H1 (cell line): Measurements from ENCODE around the gene CELF5. TPM values are rescaled to one million over a fixed set of nuclear protein-coding genes. Genes with fewer than 3 reads are reported as not detected.

Experiments used
- CTCF ChIA-PET: fragments of 300-600 bp; sonication (Branson Sonifier 250); formaldehyde crosslinking; loops from one replicate; lab custom pipeline; 2021; ENCODE audit not compliant: partially characterized antibody; lab: Charles Lee
- POLR2A ChIA-PET: fragments of 300-600 bp; sonication (Branson Sonifier 250); formaldehyde crosslinking; loops from one replicate; lab custom pipeline; 2021; ENCODE audit warnings: inconsistent platforms; ENCODE audit not compliant: partially characterized antibody; lab: Charles Lee
- DNase-seq, 2 experiments: peaks; one replicate each; pipeline versions ENCODE4 v3.0.0 to v3.0.0-alpha.2; 2010 to 2022; ENCODE audit warnings: low spot score in 2 of 2, low read depth in 1 of 2, mixed read lengths in 1 of 2
- FAIRE-seq: peaks from 2 replicates; lab custom pipeline; 2011; peaks lifted over from hg19 to GRCh38; lab: Jason Lieb, UNC
- H2AFZ ChIP-seq: 2 replicates; pipeline ENCODE4 v1.8.1; 2012; ENCODE audit warnings: low read length, inconsistent platforms
- H2AK5ac ChIP-seq: 2 replicates; pipeline ENCODE4 v1.6.1; 2013; ENCODE audit warnings: low read depth, low read length
- H2BK120ac ChIP-seq: replicated peaks from 2 replicates; pipeline ENCODE3; 2013; ENCODE audit warnings: low read depth, low read length, inconsistent platforms
- H2BK12ac ChIP-seq: 2 replicates; pipeline ENCODE4 v1.6.1; 2013; ENCODE audit warnings: low read depth, low read length
- H2BK15ac ChIP-seq: 2 replicates; pipeline ENCODE4 v1.6.1; 2013; ENCODE audit warnings: low read length
- H2BK20ac ChIP-seq: 2 replicates; pipeline ENCODE4 v1.6.1; 2013; ENCODE audit warnings: low read length
- H2BK5ac ChIP-seq: 2 replicates; pipeline ENCODE4 v1.6.1; 2013; ENCODE audit warnings: low read depth, low read length
- H3K14ac ChIP-seq: 2 replicates; pipeline ENCODE4 v1.6.1; 2013; ENCODE audit warnings: inconsistent platforms; ENCODE audit not compliant: insufficient read length
- H3K18ac ChIP-seq: 2 replicates; pipeline ENCODE4 v1.6.1; 2013; ENCODE audit warnings: low read length; ENCODE audit errors: extremely low read depth
- H3K23ac ChIP-seq: 2 replicates; pipeline ENCODE4 v1.6.1; 2013; ENCODE audit warnings: inconsistent platforms; ENCODE audit not compliant: insufficient read length
- H3K23me2 ChIP-seq: 2 replicates; pipeline ENCODE4 v1.6.1; 2013; ENCODE audit warnings: low read depth, low read length
- H3K27ac ChIP-seq: 2 replicates; pipeline ENCODE4 v1.6.1; 2011; ENCODE audit warnings: low read depth, low read length, inconsistent platforms
- H3K27me3 ChIP-seq, 4 experiments: replicated peaks in 1 of 4; 1 replicate in 1 of 4; 2 replicates in 3 of 4; pipeline versions ENCODE4 v1.6.1 to v1.8.1; 2011 to 2013; ENCODE audit warnings: low read length in 3 of 4, mild to moderate bottlenecking in 3 of 4, inconsistent platforms in 2 of 4, mixed read lengths in 2 of 4, moderate library complexity in 1 of 4; ENCODE audit not compliant: control insufficient read depth in 3 of 4, insufficient read depth in 3 of 4; ENCODE audit errors: extremely low read depth in 1 of 4
- H3K36me3 ChIP-seq, 4 experiments: 2 replicates each; pipeline versions ENCODE4 v1.6.1 to v1.8.1; 2011 to 2013; ENCODE audit warnings: mild to moderate bottlenecking in 4 of 4, low read length in 3 of 4, moderate library complexity in 2 of 4, control low read depth in 1 of 4, inconsistent platforms in 1 of 4; ENCODE audit not compliant: insufficient read depth in 4 of 4, control insufficient read depth in 2 of 4
- H3K4ac ChIP-seq: replicated peaks from 2 replicates; pipeline ENCODE3; 2013; ENCODE audit warnings: low read length, low read depth, mixed read lengths, inconsistent platforms; ENCODE audit not compliant: insufficient read length
- H3K4me1 ChIP-seq, 4 experiments: replicated peaks in 1 of 4; 1 replicate in 1 of 4; 2 replicates in 3 of 4; pipeline versions ENCODE4 v1.6.1 to v1.8.1; 2011 to 2013; ENCODE audit warnings: low read length in 3 of 4, inconsistent platforms in 2 of 4, mixed read lengths in 1 of 4; ENCODE audit not compliant: insufficient read depth in 4 of 4, control insufficient read depth in 3 of 4
- H3K4me2 ChIP-seq, 2 experiments: 2 replicates each; pipeline versions ENCODE4 v1.6.1 to v1.8.1; 2011 to 2013; ENCODE audit warnings: low read depth in 2 of 2, low read length in 2 of 2, control low read depth in 1 of 2, inconsistent platforms in 1 of 2, mild to moderate bottlenecking in 1 of 2; ENCODE audit not compliant: insufficient read depth in 1 of 2
- H3K4me3 ChIP-seq, 4 experiments: fragments of 200-600, 300-600 bp in 1 of 4; sonication (generic), shearing (Covaris generic), sonication (Bioruptor Twin) in 1 of 4; 2 replicates each; pipeline versions ENCODE4 v1.5.1 to v1.8.1; 2011 to 2016; ENCODE audit warnings: low read length in 4 of 4, low read depth in 3 of 4, control low read depth in 2 of 4, inconsistent platforms in 2 of 4, mild to moderate bottlenecking in 2 of 4, mixed read lengths in 1 of 4, moderate library complexity in 1 of 4; ENCODE audit not compliant: insufficient read depth in 2 of 4; ENCODE audit errors: extremely low read depth in 1 of 4
- H3K56ac ChIP-seq: replicated peaks from 2 replicates; pipeline ENCODE3; 2013; ENCODE audit warnings: low read depth, mild to moderate bottlenecking, mixed read lengths, low read length, inconsistent platforms; ENCODE audit not compliant: insufficient read length
- H3K79me1 ChIP-seq: 2 replicates; pipeline ENCODE4 v1.6.1; 2013; ENCODE audit warnings: low read depth, low read length, control low read depth
- H3K79me2 ChIP-seq, 2 experiments: 2 replicates each; pipeline versions ENCODE4 v1.6.1 to v1.8.1; 2012 to 2013; ENCODE audit warnings: low read length in 2 of 2, mild to moderate bottlenecking in 2 of 2, inconsistent platforms in 1 of 2; ENCODE audit not compliant: insufficient read depth in 2 of 2, control insufficient read depth in 1 of 2
- H3K9ac ChIP-seq, 4 experiments: replicated peaks in 1 of 4; 1 replicate in 1 of 4; 2 replicates in 3 of 4; pipeline versions ENCODE4 v1.6.1 to v1.8.1; 2011 to 2013; ENCODE audit warnings: low read depth in 3 of 4, low read length in 3 of 4, control low read depth in 2 of 4, mild to moderate bottlenecking in 2 of 4, moderate library complexity in 2 of 4, inconsistent platforms in 1 of 4; ENCODE audit errors: extremely low read depth in 1 of 4
- H3K9me3 ChIP-seq, 2 experiments: 2 replicates each; pipeline versions ENCODE4 v1.6.1 to v1.8.1; 2012 to 2013; ENCODE audit warnings: mild to moderate bottlenecking in 2 of 2, moderate library complexity in 2 of 2, control low read depth in 1 of 2, inconsistent platforms in 1 of 2, low read depth in 1 of 2, low read length in 1 of 2, mixed read lengths in 1 of 2; ENCODE audit not compliant: insufficient read depth in 2 of 2
- H4K20me1 ChIP-seq, 2 experiments: replicated peaks in 1 of 2; 2 replicates each; pipeline versions ENCODE3 to v1.8.1; 2011 to 2013; ENCODE audit warnings: inconsistent platforms in 2 of 2, low read length in 2 of 2, mild to moderate bottlenecking in 1 of 2; ENCODE audit not compliant: insufficient read depth in 2 of 2, control insufficient read depth in 1 of 2
- H4K5ac ChIP-seq: 2 replicates; pipeline ENCODE4 v1.6.1; 2013; ENCODE audit warnings: low read length, low read depth, mixed read lengths, inconsistent platforms; ENCODE audit not compliant: insufficient read length
- H4K8ac ChIP-seq: 2 replicates; pipeline ENCODE4 v1.8.0; 2013; ENCODE audit warnings: mild to moderate bottlenecking, moderate library complexity, low read length, inconsistent platforms; ENCODE audit not compliant: insufficient read depth; ENCODE audit errors: extremely low read depth
- H4K91ac ChIP-seq: replicated peaks from 2 replicates; pipeline ENCODE3; 2013; ENCODE audit warnings: low read length, mixed read lengths, inconsistent platforms; ENCODE audit not compliant: insufficient read length
- E2F6 ChIP-seq: IDR thresholded peaks from 2 replicates; pipeline ENCODE4 v1.6.1; 2012; ENCODE audit warnings: inconsistent platforms
- MAFK ChIP-seq: IDR thresholded peaks from 2 replicates; pipeline ENCODE4 v1.6.1; 2012; ENCODE audit warnings: low read depth, mild to moderate bottlenecking, improper control_type of control experiment, low read length
- RXRA ChIP-seq: IDR thresholded peaks from 2 replicates; pipeline ENCODE4 v1.6.1; 2011; ENCODE audit warnings: low read depth, mild to moderate bottlenecking, low read length, moderate library complexity; ENCODE audit not compliant: insufficient read depth
- WGBS, 2 experiments: shearing (Covaris generic) in 1 of 2; methylation state at CpG; one replicate each; pipeline versions ENCODE4 v1.1.6 to v1.1.7; 2013 to 2015; ENCODE audit warnings: low lambda C conversion rate in 2 of 2, mixed read lengths in 2 of 2, inconsistent platforms in 1 of 2, low coverage in 1 of 2, missing lambda C conversion rate in 1 of 2; ENCODE audit not compliant: insufficient replicate concordance in 2 of 2, insufficient coverage in 1 of 2, insufficient read length in 1 of 2; ENCODE audit errors: extremely low coverage in 1 of 2, missing lambda C conversion rate in 1 of 2; 5-methylcytosine and 5-hydroxymethylcytosine counted together
- polyA plus RNA-seq, 7 experiments: library from polyadenylated mRNA; depleted of rRNA in 3 of 7; stranded (reverse) in 5 of 7; unstranded in 2 of 7; fragments of >200 nt in 5 of 7; fragments of 200-250 nt in 2 of 7; gene quantifications; 1 replicate in 5 of 7; 2 replicates in 1 of 7; 4 replicates in 1 of 7; pipeline versions ENCODE4 v1.2.1 to v1.2.3, GENCODE V29; 2011 to 2013; ENCODE audit warnings: missing spikeins in 2 of 7, mixed read lengths in 2 of 7
- total RNA-seq: library from RNA; stranded (reverse); fragmentation: NEBNext Ultra II Directional; extraction: Animal tissue kit (Norgen Biotek cat#: 25700); gene quantifications from 2 replicates; pipeline ENCODE4 v1.2.1, GENCODE V29; 2021

The CELF5 gene
- total and polyA plus RNA-seq, 2 of the 8 experiments (the other 6 are each of a cell fraction or from before 2014, with no cell fraction given) = 9.8 to 15.0 TPM

DNA sequence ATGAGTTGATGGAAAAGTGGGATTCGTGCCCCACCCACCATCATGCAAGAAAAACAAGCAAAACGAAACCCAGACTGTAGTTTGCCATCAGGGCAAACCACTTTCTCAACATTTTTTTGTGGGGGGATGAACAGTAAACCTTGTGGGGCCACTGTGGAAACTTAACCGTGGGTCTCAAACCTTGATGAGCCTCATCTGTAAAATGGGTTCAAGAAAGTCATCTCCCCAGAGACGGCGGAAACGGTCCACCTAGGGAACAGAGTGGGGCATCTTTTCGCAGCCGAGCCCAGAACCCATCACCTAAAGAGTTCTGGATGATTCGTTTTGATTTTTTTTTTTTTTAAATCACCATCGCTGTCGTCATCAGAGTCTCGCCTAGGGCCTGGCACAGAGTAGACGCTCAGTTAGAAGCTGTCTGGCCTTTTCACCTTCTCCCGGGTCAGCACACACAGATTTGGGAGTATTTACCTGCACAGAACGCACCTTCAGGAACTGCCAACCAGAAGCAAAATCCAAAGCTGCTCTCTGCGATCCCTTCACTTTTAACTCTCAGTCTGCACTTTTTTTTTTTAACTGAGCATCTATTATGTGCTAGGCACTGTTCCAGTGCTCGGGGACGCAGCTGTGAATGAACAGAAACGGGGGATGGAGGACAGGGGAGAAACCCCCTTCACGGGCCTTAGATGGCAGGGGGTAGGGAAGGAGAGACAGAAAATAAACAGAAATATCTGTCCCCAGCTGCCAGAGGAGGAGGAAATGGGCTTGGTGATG lies 69.8 kb downstream of the CELF5 start:
- H4K8ac ChIP-seq = no peak overlapping the region
- no peak overlapping the region for H3K27ac ChIP-seq
- POLR2A ChIA-PET = interaction anchor here (0.6 to 0.7 kb wide), 2 partner anchors 187 to 311 kb away, joined by 3 to 4 read pairs; no protein-coding TSS in a partner anchor
- H4K5ac ChIP-seq = no peak overlapping the region
- H2AFZ ChIP-seq = no peak overlapping the region
- peaks cover 0 to 3% (median 2%) of the 10 kb centered on the region in 4 experiments; a peak in 1 of 7 replicates for H3K27me3 ChIP-seq
- CTCF ChIA-PET = interaction anchor here (0.6 to 0.9 kb wide), 2 partner anchors 152 to 1040 kb away, joined by 3 to 5 read pairs; no protein-coding TSS in a partner anchor
- no peaks in the 10 kb centered on the region for H4K20me1 ChIP-seq
- no peak overlapping the region for H3K18ac ChIP-seq
- H2BK5ac ChIP-seq = 0 out of 2 replicates have a peak overlapping the region, but pooled peaks have one; percentile 5
- no peak overlapping the region for H2BK120ac ChIP-seq
- no peaks in the 10 kb centered on the region for H3K79me2 ChIP-seq
- DNase-seq (no peak), FAIRE-seq (no peak)
- H2AK5ac ChIP-seq = no peak overlapping the region
- H2BK12ac ChIP-seq = no peak overlapping the region
- no peak overlapping the region for H4K91ac ChIP-seq
- H3K36me3 ChIP-seq = no peaks in the 10 kb centered on the region
- no peak overlapping the region for H3K4ac ChIP-seq
- no peak overlapping the region for H3K23ac ChIP-seq
- no peak overlapping the region for H3K4me3 ChIP-seq
- no peak overlapping the region for H3K9ac ChIP-seq
- no peak overlapping the region for H3K14ac ChIP-seq
- H3K23me2 ChIP-seq = no peaks in the 10 kb centered on the region
- no peaks in the 10 kb centered on the region for H3K9me3 ChIP-seq
- H3K79me1 ChIP-seq = no peaks in the 10 kb centered on the region
- peaks cover 0 to 4% (median 3%) of the 10 kb centered on the region in 4 experiments; a peak in 5 of 7 replicates for H3K4me1 ChIP-seq
- H3K56ac ChIP-seq = no peak overlapping the region
- TF ChIP-seq MAFK = no peak
- TF ChIP-seq E2F6 = no peak
- no peak for TF ChIP-seq RXRA
- WGBS, 2 experiments = 82% methylated on average over 20 of the region's 20 CpGs; no CpG with 5 or more reads in 1 of the 2 experiments
- no peak overlapping the region for H3K4me2 ChIP-seq
- H2BK20ac ChIP-seq = no peak overlapping the region
- H2BK15ac ChIP-seq = no peak overlapping the region
